GM19467 (cell line): ENCODE measurements around the gene KIAA0753.

ENCODE experiments used
- ATAC-seq: cut with Tn5 transposase; IDR thresholded peaks from one replicate; pipeline ENCODE4 v1.9.1; 2021; ENCODE audit warnings: mild to moderate bottlenecking, moderate library complexity; ENCODE audit not compliant: unreplicated experiment

KIAA0753 gene

GRCh38 chr17:6642592-6642991 lies 2.1 kb upstream of the KIAA0753 start:
- ATAC-seq = no peak

- no peak for ATAC-seq
Observed at GRCh38 chr17:6641247-6641863, 844 bp upstream of the KIAA0753 start.

DNA sequence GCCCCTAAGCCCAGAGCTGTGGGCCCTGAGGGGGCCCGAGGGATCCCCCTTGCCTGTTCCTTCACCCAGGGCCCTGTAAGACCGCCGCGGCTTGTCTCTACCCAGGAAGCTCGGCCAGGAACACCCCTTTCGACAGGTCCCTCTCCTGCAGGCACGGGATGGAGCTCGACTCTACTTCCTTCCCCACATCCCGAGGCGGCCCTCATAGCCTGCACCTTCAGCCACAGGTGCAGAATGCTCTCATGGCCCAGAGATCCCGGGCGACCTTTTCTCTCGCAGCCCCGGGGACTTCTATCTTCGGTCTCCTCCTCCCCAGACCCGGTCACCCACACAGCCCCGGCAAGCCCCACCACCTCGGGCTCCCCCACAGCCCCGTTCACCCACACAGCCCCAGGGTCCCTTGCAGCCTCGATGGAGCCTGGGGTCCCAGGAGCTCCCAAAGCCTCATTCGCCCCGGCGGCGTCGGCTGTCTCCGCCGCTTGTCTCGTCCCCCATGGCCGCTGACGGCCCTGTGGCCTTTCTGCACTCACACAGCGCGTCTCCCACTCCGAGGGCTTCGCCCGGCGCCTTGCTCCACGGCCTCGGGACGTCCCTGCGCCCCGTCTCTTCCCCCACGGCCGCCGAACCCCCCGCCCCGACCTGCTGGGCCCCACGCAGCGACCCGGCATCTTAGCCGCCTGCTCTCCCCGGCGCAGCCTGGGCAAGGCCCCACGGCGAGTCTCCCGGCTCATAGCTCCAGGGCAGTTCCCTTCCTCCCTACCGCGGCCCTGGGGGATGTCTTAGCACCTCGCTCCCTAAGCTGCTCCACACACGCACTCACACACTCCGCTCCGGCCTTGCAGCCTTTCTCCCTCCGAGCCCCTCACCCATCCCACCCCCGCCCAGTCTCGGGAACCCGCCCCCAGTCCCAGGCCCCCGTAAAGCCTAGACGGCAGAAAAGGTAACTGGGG lies 650 bp downstream of the KIAA0753 start:
- ATAC-seq = no peak

DNA sequence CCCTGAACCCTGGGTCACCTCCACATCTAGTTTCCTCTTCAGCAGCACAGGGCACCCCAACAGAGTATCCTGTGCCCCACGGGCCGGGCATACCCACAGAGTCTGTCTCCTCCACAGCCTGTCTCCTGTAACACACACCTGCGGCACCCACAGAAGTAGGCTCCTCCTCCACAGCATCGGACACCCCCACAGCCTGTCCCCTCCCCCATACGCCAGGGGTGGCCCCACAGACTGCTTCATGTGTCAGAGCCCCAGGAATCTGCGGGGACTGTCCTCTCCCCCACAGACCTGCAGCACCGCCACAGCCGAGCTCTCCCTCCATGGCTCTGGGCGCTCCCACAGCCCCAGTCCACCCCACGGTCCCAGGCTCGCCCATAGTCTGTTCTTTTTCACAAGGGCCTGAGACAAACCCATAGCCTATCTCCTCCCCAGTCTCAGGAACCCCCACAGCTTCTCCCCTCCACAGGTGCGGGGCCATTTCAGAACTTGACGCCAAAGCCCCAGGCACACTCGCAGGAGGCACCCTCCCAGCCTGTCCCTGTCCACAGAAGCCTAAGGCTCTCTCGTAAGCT lies 1.4 kb downstream of the KIAA0753 start:
- ATAC-seq = no peak

DNA sequence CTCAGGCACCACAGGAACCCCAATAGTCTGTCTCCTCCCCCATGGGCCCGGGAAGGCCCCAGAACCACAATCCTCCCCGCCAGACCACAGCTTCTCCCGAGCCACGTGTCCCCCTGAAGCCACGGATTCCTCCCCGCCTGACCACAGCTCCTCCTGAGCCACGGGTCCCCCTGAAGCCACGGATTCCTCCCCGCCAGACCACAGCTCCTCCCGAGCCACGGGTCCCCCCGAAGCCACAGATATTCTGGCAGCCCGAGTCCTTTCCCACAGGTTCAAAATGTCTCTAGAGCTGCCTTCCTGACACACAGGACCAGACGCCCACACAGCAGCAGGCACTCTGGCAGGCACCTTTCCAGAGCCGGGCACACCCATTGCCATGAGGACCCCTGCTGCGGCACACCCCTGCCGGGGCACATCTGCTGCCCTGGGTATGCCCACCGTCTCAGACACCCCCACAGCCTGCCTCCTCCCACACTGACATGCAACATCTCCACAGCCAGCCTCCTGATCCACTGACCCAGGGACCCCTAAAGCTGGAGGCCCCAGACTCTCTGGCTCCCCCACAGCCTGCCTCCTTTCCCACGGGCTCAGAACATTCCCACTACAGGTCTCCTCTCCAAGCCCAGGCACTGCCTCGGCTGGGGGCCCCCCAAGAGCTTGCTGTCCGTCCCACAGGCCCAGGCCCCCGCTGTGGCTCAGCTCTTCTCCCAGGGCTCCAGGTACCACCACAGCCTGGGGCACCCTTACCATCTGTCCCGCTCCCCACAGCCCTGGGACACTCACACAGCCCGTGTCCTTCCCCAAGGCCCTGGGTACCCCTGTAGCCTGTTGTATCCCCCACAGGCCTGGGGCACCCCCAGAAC lies 2.2 kb downstream of the KIAA0753 start:
- no peak for ATAC-seq

DNA sequence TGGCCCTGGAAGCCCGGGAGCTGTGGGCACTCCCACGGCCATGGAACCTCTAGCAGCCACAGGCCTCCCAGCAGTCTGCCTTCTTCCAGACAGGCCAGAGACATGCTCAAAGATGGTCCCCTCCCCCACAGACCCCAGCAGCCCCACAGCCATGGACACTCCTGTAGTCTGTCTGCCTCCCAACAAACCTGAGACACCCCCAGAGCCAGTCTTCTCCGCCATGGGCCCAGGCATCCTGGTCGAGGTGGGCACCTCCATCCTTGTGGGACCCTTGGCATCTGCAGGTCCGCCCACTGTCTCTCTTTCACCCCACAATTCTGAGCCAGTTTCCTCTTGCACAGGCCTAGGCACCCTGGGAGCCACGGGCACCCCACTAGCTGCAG lies 3.1 kb downstream of the KIAA0753 start:
- ATAC-seq = no peak

GRCh38 chr17:6636616-6637457 lies 3.7 kb downstream of the KIAA0753 start:
- no peak for ATAC-seq

DNA sequence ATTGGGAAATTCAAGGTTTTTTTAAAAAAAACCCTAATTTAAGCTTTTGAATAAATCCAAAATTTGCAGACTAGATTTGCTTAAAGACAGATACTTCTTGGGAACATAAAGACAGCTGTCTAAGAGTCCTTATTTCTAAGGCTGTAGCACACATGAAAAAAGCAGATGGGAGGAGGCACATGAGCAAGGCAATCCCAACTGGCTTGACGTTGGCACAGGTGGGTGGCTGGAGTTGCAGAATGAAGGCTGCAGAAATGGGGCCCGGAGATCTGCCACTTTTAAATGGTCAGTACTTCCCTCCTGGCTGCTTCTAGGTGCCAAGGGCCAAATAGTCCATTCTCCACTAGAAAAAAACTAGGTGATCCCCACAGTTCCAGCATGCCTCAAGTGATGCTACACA lies 4.4 kb downstream of the KIAA0753 start:
- ATAC-seq = no peak

DNA sequence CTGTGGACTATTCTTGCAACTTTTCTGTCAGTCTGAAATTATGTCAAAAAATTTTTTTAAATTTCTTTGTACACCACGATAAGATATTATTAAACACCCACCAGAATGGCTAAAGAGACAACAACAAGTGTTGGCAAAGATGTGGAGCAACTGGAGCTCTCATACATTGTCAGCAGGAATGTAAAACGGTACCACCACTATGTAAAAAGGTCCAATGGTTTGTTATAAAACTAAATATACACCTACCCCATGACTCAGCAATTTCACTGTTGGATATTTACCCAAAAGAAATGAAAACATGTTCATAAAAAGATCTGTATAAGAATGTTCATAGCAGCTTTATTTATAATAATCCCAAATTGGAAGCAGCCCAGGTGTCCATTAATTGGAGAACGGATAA lies 7.2 kb downstream of the KIAA0753 start:
- ATAC-seq = no peak

- no peak for ATAC-seq
Observed at GRCh38 chr17:6632530-6632929, 8.0 kb downstream of the KIAA0753 start.

DNA sequence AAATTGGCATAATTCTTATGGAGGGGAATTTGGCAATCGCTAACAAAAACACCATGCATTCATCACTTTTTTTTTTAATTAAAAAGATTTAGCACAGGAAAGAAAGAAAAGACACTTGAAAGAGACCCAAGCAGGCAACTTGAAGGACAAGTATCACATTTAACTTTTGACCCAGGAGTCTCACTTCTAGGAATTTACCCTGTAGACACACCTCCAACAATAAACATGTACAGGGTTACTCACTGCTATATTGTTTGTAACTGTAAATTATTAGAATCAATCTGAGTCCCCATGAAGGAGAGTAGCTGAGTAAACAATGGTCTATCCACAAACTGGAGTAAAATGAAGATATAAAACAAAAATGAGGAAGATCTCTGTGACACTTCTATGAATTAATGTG lies 10.1 kb downstream of the KIAA0753 start:
- ATAC-seq = no peak

GRCh38 chr17:6627019-6627418 lies 13.5 kb downstream of the KIAA0753 start:
- ATAC-seq = no peak

DNA sequence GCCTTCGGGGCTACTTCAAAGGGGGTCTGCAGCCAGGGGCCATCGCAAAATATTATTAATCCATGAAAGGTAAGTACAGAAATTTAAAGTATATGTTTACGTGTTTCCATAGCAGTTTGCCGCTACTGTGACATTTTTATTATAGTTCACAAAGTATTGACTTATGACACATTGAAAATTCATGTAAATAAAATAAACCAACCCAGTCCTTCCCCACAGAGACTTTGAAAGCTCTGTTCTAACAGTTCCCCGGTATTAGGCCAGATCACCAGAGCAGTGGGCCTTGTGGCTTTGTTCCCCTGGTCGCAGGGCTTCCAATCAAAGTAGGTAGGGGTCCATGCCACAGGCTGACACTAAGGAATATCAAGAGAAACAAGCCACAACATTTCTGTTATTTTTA lies 13.9 kb downstream of the KIAA0753 start:
- no peak for ATAC-seq

DNA sequence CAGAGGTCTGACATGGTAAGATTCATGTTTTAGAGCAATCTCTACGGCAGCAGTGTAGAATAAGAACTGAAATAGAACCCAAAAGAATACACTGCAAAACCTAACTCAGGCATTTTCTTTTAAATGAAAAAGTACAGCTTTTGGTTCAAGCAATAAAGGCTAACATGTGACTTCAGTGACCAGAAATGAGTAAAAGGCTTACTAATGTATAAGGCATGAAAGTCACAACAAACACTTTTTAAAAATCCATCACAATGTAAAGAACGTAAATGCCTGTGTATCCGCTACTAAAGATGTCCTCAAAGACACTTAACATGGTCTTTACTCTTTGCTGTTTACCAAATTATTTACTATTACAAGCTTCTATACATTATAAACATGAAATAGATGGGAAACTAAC lies 16.6 kb downstream of the KIAA0753 start:
- no peak for ATAC-seq

DNA sequence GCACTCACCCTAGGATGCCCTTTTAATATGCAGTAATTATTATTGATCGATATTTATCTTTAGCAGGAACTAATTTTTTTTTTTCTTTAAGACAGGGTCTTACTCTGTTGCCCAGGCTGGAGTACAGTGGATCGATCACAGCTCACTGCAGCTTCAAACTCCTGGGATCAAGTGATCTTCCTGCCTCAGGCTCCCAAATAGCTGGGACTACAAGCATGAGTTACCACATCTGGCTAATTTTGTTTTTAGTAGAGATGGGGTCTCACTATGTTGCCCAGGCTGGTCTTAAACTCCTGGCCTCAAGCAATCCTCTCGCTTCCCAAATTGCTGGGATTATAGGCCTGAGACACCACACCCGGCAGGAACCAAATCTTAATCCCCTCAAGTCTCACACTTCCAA lies 29.3 kb downstream of the KIAA0753 start:
- no peak for ATAC-seq

DNA sequence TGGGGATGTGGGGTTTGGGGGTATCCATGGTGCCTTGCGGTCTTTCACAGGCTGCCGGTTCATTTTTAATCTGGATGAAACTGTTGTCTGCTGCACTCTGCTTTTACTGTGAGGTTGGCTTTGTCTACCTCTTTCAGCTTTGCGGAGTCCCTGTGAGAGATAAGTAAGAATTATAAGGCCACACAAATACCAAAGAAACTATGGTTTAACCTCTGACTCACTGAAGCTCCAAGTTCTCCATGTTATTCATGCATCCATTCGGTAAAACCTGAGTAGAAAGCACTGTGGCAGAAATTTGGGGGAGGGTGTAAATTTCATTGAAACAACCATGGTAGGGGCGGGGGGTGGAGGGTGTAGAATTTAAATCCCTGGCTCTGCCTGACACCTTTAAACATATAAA lies 30.5 kb downstream of the KIAA0753 start:
- no peak for ATAC-seq

DNA sequence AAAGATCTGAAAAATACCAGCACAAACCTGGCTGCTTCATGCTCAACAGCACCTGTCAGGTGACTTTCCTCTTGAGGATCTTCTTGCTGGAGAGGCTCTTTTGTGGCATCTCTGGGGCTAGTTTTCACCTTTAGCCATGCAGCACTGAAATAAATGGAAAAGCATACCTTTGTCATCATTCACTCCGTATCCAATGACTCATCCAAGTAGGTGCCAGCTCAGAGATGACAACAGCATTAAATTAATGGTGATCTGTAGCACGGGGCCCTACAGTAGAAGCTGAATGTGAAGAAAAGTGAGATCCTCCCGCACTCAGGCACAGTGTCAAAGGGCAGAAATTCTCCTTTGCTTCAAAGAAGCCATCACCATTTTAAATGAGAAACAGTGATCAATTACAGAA lies 32.2 kb downstream of the KIAA0753 start:
- no peak for ATAC-seq

DNA sequence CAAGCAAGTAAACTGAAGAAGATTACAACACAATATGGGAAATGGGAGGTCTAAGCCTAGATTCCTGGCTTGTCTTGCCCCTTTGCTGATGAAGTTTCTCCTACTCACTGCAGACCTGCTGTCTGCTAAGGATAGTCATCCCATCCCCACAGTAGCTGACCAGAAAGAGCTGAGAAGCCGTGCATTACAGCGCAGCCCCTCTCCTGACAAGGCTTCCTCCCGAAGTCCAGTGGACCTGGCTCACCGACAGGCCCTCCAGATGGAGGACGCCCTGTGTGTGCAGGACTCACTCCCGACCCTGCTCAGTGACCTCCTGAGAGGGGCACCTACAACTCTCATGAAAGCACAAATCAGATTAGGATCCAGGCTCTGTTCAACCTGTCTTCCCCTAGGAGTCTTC lies 35.4 kb downstream of the KIAA0753 start:
- no peak for ATAC-seq

DNA sequence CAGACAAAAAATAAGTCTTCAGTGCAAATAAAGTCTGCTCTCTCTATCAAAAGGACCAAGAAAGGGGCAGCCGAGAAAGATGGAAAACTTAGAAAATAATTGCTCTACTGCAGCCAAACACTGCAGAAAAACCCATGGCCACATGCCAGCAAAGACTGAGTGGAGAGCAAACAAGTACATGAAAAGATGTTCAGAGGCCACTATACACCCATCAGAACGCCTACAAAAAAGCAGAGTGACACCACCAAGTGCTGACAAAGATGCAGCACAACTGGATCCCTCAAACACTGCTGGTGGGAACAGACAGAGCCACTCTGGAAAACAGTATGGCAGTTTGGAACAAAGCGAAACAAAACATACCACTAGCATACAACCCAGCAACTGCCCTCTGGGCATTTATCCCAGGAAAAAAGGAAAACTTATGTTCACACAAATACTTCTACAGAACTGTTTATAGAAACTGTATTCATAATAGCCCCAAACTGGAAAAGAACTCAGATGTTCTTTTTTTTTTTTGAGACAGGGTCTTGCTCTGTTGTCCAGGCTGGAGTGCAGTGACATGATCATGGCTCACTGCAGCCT lies 36.7 kb downstream of the KIAA0753 start:
- no peak for ATAC-seq

- ATAC-seq = no peak
Observed at GRCh38 chr17:6602141-6602540, 38.4 kb downstream of the KIAA0753 start.
